Amygdala (tissue), 56 donors: ENCODE data around the gene YWHAQ.
"Not testable (repeated sequence)": the region's sequence is repeated elsewhere in the genome, so short reads cannot be mapped to it uniquely, and the experiment has no call there.

ENCODE experiments used
- DNase-seq, 56 donors: peaks; one replicate each; lab custom pipeline; 2025; lab: John Stamatoyannopoulos, UW

YWHAQ gene

DNA sequence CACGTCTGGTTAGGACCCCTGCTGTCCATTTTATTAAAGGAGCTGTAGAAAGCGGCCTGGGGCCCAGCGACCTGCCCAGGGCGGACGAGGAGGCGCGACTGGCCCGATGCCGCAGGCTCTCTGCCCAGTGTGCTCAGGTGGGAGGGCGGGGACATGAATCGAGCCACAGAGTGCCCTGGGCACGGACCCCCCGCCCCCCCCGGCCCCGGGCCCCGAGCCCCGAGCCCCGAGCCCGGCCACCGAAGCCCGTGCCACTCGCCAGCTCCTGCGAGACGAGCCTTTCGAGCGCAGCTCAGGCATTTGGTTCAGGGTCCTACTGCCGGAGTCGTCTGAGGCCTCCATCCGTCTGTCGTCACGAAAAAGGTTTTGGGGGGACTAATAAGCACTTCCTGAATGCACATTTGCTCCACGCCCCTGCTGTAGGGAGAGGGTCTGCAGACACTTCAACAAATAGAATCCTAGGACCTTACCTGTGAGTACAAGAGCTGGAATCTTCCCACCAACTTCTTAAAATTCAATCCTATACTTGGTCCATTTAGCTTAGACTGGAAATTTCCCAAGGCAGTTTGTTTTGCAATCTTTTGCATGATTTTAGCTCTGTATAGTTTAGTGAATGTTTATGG, 74.6 kb downstream of the YWHAQ start:
- DNase-seq, result peak in 3 of 56 donors; percentile 49 to 57 (median 54)

GRCh38 chr2:9555297-9556120, 75.3 kb downstream of the YWHAQ start, which contains the start of gene ADAM17:
Gene ADAM17 (minus strand): TSS chr2:9555830. CDS start chr2:9555605, 225 bp downstream.
- DNase-seq, result peak; percentile 28 to 98 (median 86)

DNA sequence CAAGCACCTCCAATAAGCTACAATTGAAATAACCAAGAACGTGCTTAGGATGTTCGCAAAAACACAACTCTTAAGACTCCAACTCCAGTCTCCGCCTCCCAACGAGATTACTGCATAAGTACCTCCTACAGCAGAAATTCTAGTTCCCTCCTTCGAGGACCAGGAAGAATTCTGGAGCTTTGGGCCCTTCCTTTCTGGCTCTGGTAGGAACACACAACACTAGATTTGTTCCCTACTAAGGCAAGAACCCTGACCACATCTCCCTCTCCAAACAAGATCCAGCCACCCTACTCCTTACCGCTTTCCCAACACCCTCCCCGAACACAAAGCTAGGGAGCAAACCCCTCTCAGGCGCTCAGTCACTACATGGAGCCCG, 75.9 kb downstream of the YWHAQ start:
- DNase-seq, result peak in 7 of 56 donors; percentile 30 to 53 (median 48)

- no peak for DNase-seq
These were observed 78.3 kb downstream of the YWHAQ start for GRCh38 chr2:9552219-9553178.

GRCh38 chr2:9550859-9551391, 79.9 kb downstream of the YWHAQ start:
- not testable (repeated sequence) for DNase-seq

DNA sequence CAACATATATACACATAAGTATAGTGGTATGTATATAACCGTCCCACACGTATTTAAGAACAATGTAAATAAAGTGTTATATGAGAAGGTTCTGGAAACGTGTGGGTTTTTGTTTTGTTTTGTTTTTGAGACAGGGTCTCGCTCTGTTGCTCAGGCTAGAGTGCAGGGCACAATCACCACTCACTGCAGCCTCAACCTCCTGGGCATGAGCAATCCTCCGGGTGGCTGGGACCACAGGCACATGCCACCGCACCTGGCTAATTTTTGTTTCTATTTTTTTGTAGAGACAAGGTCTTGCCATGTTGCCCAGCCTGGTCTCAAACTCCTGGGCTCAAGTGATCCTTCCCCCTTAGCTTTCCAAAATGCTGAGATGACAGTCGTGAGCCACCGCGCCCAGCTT, 81.4 kb downstream of the YWHAQ start:
- no peak for DNase-seq

GRCh38 chr2:9548506-9548905, 82.3 kb downstream of the YWHAQ start:
- DNase-seq, result no peak

- no peak for DNase-seq
These were observed 83.4 kb downstream of the YWHAQ start for GRCh38 chr2:9547262-9547991.

DNA sequence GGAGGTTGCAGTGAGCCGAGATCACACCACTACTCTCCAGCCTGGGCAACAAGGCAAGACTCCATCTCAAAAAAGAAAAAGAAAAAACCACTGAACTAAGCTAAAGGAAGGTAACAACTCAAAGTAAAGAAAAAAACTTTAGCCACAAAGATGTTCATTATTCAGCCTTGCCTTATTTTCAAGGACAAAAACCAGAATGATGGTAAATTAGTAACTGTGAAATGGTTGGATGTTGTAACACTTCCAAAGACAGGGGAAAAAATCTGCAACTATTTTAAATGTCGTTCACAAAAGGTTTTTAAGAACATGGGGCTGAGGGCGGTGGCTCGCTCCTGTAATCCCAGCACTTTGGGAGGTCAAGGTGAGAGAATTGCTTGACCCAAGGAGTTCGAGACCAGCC, 85.3 kb downstream of the YWHAQ start:
- no peak for DNase-seq

DNA sequence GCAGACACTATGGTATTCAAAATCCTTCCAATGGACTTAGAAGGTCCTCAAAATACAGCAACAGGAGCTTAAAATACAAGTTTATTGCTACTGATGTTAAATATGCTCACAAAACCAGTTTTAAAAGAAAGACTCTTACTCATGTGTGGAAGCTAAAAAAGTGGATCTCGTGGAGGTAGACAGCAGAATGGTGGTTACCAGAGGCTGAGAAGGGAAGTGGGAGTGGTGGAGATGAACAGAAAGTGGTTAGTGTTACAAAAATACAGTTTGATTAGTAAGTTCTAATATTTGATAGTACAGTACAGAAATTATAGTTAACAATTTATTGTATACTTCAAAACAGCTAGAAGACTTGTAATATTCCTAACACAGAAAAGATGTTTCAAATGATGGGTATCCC, 87.2 kb downstream of the YWHAQ start:
- no peak for DNase-seq

DNA sequence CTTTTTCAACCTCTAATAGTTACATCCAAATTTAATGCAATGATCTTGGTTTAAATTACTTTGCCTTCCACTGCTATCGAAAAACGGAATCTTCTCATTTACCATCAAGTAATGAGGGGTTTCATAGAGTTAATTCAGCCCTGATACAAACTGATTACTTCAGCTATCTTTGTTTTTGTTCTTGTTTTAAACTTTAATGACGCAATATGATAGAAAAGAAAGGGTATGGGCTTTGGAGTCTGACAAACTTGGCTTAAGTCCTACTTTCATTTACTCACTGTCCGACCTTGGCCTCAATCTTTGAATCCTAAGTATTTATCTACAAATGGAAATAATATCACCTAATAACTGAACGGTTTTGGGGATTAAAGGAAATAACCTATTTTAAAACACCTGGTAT, 91.3 kb downstream of the YWHAQ start:
- no peak for DNase-seq

GRCh38 chr2:9538000-9538507, 92.7 kb downstream of the YWHAQ start:
- no peak for DNase-seq

GRCh38 chr2:9536504-9536903, 94.3 kb downstream of the YWHAQ start:
- DNase-seq, result no peak

DNA sequence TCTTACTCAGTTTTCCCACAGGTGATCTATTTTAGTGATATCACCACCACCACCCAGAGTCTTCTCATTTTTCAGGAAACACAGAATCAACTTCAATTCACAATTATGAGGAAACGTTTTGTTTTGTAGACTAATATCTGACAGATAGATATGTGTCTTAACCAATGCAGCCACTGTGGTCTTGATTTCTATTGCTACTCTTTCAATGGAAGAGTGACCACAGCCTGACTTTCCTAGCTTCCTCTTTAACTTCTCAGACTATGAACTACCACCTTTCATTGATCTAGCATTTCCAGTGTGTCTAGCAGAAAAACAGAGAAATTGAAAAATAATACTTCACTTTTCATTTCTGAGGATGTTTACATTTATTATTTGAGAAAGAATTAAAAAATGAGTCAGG, 95.6 kb downstream of the YWHAQ start:
- DNase-seq, result no peak
